ENCODE results near the gene BEST3. TPM values are rescaled to one million over a fixed set of nuclear protein-coding genes. Genes with fewer than 3 reads are reported as not detected.

The BEST3 gene
- total RNA-seq, 1 donor from 2014 or later = not detected

GRCh38 chr12:69645031-69645430 lies 54.1 kb downstream of the BEST3 start:
- no peak for TF ChIP-seq CTCF (IDR thresholded peaks at IDR 0.05; ENCODE audit: partially characterized antibody, unreplicated experiment)
- no peaks in the 10 kb centered on the region for H3K36me3 Mint-ChIP-seq (ENCODE audit: unreplicated experiment)

DNA sequence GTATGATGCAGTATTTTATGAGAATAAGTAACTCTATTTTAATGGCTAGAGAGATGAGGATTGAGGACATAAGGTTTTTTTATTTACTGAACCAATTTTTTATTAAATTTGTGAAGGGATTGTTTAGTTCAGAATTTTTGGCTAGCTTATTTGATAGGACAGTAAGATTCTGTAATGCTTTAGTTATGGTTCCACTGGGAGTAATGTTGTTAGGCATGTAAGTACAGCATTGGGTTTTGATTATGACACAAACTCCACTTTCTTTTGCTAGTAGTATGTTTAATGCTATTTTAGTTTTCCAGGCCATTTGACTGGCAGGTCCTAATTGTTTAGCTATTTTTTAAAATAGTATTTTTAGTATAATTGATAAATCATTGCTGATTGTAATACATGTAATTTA lies 54.6 kb downstream of the BEST3 start:
- Mint-ChIP-seq H3K4me3 (ENCODE audit: unreplicated experiment) (no peak overlapping the region), H3K27ac (ENCODE audit: unreplicated experiment) (no peak overlapping the region), H3K36me3 (ENCODE audit: unreplicated experiment) (no peaks in the 10 kb centered on the region), H3K9me3 (ENCODE audit: unreplicated experiment) (no peaks in the 10 kb centered on the region), H3K4me1 (ENCODE audit: low read depth, unreplicated experiment) (no peaks in the 10 kb centered on the region), H3K27me3 (ENCODE audit: unreplicated experiment) (peaks cover 3% of the 10 kb centered on the region)
- no peak for DNase-seq
- TF ChIP-seq CTCF (IDR thresholded peaks at IDR 0.05; ENCODE audit: partially characterized antibody, unreplicated experiment) = no peak

More at GRCh38 chr12:69645031-69645430, 54.1 kb downstream of the BEST3 start:
- Mint-ChIP-seq H3K4me1 (ENCODE audit: low read depth, unreplicated experiment) (no peaks in the 10 kb centered on the region), H3K9me3 (ENCODE audit: unreplicated experiment) (no peaks in the 10 kb centered on the region), H3K4me3 (ENCODE audit: unreplicated experiment) (no peak overlapping the region), H3K27ac (ENCODE audit: unreplicated experiment) (no peak overlapping the region), H3K27me3 (ENCODE audit: unreplicated experiment) (peaks cover 3% of the 10 kb centered on the region)
- DNase-seq = no peak

- Mint-ChIP-seq H3K4me1 (ENCODE audit: low read depth, unreplicated experiment) (no peaks in the 10 kb centered on the region), H3K27me3 (ENCODE audit: unreplicated experiment) (peaks cover 3% of the 10 kb centered on the region), H3K36me3 (ENCODE audit: unreplicated experiment) (no peaks in the 10 kb centered on the region), H3K9me3 (ENCODE audit: unreplicated experiment) (no peaks in the 10 kb centered on the region), H3K4me3 (ENCODE audit: unreplicated experiment) (no peak overlapping the region), H3K27ac (ENCODE audit: unreplicated experiment) (no peak overlapping the region)
- no peak for TF ChIP-seq CTCF (IDR thresholded peaks at IDR 0.05; ENCODE audit: partially characterized antibody, unreplicated experiment)
- DNase-seq = no peak
These were observed 56.6 kb downstream of the BEST3 start for GRCh38 chr12:69642531-69642930.

- no peak for TF ChIP-seq CTCF (IDR thresholded peaks at IDR 0.05; ENCODE audit: partially characterized antibody, unreplicated experiment)
- H3K36me3 Mint-ChIP-seq (ENCODE audit: unreplicated experiment) = no peaks in the 10 kb centered on the region
- no peak overlapping the region for H3K4me3 Mint-ChIP-seq (ENCODE audit: unreplicated experiment)
- H3K27ac Mint-ChIP-seq (ENCODE audit: unreplicated experiment) = no peak overlapping the region
- H3K4me1 Mint-ChIP-seq (ENCODE audit: low read depth, unreplicated experiment) = no peaks in the 10 kb centered on the region
- no peaks in the 10 kb centered on the region for H3K9me3 Mint-ChIP-seq (ENCODE audit: unreplicated experiment)
- peaks cover 6% of the 10 kb centered on the region for H3K27me3 Mint-ChIP-seq (ENCODE audit: unreplicated experiment)
- DNase-seq = no peak
These were observed 57.6 kb downstream of the BEST3 start for GRCh38 chr12:69641546-69641945.

- peak; percentile 78 for DNase-seq
- Mint-ChIP-seq H3K36me3 (ENCODE audit: unreplicated experiment) (no peaks in the 10 kb centered on the region), H3K27ac (ENCODE audit: unreplicated experiment) (no peak overlapping the region), H3K27me3 (ENCODE audit: unreplicated experiment) (peaks cover 6% of the 10 kb centered on the region), H3K9me3 (ENCODE audit: unreplicated experiment) (no peaks in the 10 kb centered on the region), H3K4me3 (ENCODE audit: unreplicated experiment) (no peak overlapping the region), H3K4me1 (ENCODE audit: low read depth, unreplicated experiment) (no peaks in the 10 kb centered on the region)
- peak; percentile 83 for TF ChIP-seq CTCF (IDR thresholded peaks at IDR 0.05; ENCODE audit: partially characterized antibody, unreplicated experiment)
These were observed 59.6 kb downstream of the BEST3 start for GRCh38 chr12:69639400-69640016.
